Activated CD8-positive, alpha-beta T cell treated with anti-CD3 and anti-CD28 coated beads, Interleukin-2, amount 10 ng/mL, durations not matched to agents 7 days and 5 days (primary cell): ENCODE measurements around the gene POU6F2. TPM values are rescaled to one million over a fixed set of nuclear protein-coding genes. Genes with fewer than 3 reads are reported as not detected.

Source experiments
- ATAC-seq: fragments of 150-1000 bp; cut with Tn5 transposase; one replicate; pipeline ENCODE4 v1.10.0; 2021; ENCODE audit warnings: moderate library complexity
- CTCF ChIA-PET: fragments of 350-600 bp; sonication (Branson Sonifier 250); formaldehyde crosslinking; loops from one replicate; lab custom pipeline; 2021; ENCODE audit warnings: antibody characterized with exemption; lab: Charles Lee
- POLR2A ChIA-PET: fragments of 350-600 bp; sonication (Branson Sonifier 250); formaldehyde crosslinking; loops from one replicate; lab custom pipeline; 2021; ENCODE audit warnings: antibody characterized with exemption; lab: Charles Lee
- DNase-seq: peaks from one replicate; pipeline ENCODE4 v3.0.0-alpha.2; 2020
- H3K27ac Mint-ChIP-seq: one replicate; pipeline ENCODE4 v1.8.0; 2021; ENCODE audit warnings: mild to moderate bottlenecking, mixed read lengths
- H3K27me3 Mint-ChIP-seq: one replicate; pipeline ENCODE4 v1.8.0; 2021; ENCODE audit warnings: low read depth, mixed read lengths
- H3K36me3 Mint-ChIP-seq: one replicate; pipeline ENCODE4 v1.8.0; 2021; ENCODE audit warnings: low read depth, mixed read lengths
- H3K4me1 Mint-ChIP-seq: one replicate; pipeline ENCODE4 v1.8.0; 2021; ENCODE audit warnings: low read depth, mixed read lengths
- H3K4me3 Mint-ChIP-seq: one replicate; pipeline ENCODE4 v1.8.0; 2021; ENCODE audit warnings: mild to moderate bottlenecking, mixed read lengths
- H3K9me3 Mint-ChIP-seq: one replicate; pipeline ENCODE4 v1.8.0; 2022; ENCODE audit warnings: mixed read lengths; ENCODE audit not compliant: insufficient read depth
- total RNA-seq, 2 experiments: library from RNA; stranded (reverse); gene quantifications; one replicate each; pipeline ENCODE4 v1.2.3, GENCODE V29; 2021

Gene POU6F2
- total RNA-seq, 2 experiments from 2014 or later = not detected

DNA sequence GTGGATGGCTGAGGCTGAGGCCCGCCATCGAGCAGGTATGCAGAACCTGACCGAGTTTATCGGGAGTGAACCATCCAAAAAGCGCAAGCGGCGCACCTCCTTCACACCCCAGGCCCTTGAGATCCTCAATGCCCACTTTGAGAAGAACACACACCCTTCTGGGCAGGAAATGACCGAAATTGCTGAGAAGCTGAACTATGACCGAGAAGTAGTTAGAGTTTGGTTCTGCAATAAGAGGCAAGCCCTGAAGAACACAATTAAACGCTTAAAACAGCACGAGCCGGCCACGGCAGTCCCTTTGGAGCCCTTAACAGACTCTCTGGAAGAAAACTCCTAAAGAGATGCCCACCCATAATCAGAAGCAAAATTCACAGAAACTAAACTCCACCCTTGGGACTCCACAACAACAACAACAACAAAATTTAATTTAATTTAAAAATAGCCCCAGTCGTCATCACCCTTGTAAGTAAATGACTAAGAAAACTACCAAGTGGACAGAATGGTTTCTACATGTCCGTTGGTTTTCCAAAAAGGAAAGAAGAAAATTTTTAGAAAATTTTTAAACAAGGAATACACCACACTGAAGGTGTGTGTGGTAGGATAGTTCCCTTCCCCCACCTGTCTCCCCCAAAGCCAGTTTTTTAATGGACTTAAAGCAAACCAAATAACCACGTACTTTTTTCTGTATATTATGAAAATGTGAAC is 486.8 kb downstream of the POU6F2 start:
- DNase-seq (no peak), ATAC-seq (no peak)
- H3K4me3 Mint-ChIP-seq = no peak overlapping the region
- no peaks in the 10 kb centered on the region for H3K9me3 Mint-ChIP-seq
- peaks cover 7% of the 10 kb centered on the region for H3K4me1 Mint-ChIP-seq
- H3K27ac Mint-ChIP-seq = no peak overlapping the region
- no peaks in the 10 kb centered on the region for H3K36me3 Mint-ChIP-seq
- POLR2A ChIA-PET = no interaction called here
- H3K27me3 Mint-ChIP-seq = peaks cover 22% of the 10 kb centered on the region
- CTCF ChIA-PET = interaction anchor here (3.1 to 5.3 kb wide), 2 partner anchors 10 to 11 kb away, joined by 17 to 25 read pairs; no protein-coding TSS in a partner anchor

DNA sequence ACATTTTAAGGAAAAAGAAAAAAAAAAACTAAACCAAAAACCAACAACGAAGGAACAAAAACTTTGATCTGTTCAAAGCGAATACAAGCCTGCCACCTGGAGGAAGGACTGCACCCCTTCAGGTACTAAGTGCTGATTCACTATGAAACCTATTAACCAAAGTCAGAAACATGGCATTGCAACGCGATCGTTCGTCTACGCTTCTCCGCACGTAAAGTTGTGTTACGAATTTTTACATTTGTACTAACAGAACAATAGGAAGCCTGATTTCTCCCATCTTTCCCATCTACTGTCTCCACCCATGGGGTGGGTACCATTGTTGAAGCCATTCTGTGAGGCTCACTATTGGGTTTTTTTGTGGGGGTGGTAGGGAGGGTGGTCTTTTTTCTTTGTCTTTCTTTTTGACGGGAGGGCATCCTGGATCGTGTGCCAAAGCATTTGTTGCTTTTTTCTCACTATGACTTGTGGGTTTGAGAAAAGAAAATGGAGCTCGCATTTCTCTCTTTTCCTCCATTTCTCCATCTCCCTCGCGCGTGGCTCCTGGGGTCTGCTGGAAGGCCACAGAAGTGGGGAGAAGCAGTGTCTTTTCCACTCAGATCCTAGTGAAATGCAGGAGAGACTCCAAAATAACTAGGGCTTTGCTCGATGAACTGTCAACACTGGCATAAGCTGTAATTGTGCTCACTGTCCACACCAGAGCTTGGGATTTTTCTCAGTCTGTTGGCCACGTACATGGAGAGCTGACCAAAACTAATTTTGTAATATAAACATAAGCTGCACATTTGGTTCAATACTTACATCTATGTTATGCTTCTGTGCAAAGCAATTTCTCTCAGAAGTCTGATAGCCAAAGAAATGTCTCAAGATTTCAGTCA is 487.6 kb downstream of the POU6F2 start:
- peak; percentile 73 for ATAC-seq
- ChIA-PET POLR2A (no interaction called here), CTCF (interaction anchor here (0.7 to 5.3 kb wide), 4 partner anchors 9 to 109 kb away, joined by 3 to 25 read pairs (median 4); no protein-coding TSS in a partner anchor)
- H3K9me3 Mint-ChIP-seq = no peaks in the 10 kb centered on the region
- peak; percentile 55 for DNase-seq
- H3K36me3 Mint-ChIP-seq = no peaks in the 10 kb centered on the region
- peaks cover 24% of the 10 kb centered on the region for H3K27me3 Mint-ChIP-seq
- no peak overlapping the region for H3K27ac Mint-ChIP-seq
- peaks cover 7% of the 10 kb centered on the region for H3K4me1 Mint-ChIP-seq
- no peak overlapping the region for H3K4me3 Mint-ChIP-seq

DNA sequence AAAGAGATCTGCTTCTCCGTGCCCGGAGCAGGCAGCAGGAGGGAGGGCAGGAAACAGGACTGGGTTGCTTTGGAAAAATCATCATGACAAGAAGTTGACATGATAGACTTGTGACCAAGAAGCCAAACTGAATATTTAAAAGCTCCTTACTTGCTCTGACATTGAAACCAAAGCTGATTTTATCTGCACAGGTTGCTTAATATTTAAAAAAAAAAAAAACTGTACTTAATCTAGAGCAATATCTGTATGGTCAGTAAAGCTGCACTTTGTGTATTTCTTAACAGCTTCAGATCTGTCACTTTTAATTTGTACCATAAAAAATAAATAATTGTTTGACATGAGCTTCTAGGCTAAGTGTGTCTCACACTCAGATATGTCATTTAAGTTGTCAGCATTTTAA is 490.6 kb downstream of the POU6F2 start:
- ChIA-PET CTCF (interaction anchor here (0.6 to 5.3 kb wide), 3 partner anchors 15 to 722 kb away, joined by 3 to 25 read pairs (median 3); no protein-coding TSS in a partner anchor), POLR2A (no interaction called here)
- H3K27ac Mint-ChIP-seq = no peak overlapping the region
- ATAC-seq = no peak
- H3K36me3 Mint-ChIP-seq = no peaks in the 10 kb centered on the region
- peaks cover 7% of the 10 kb centered on the region for H3K4me1 Mint-ChIP-seq
- no peak overlapping the region for H3K4me3 Mint-ChIP-seq
- no peak for DNase-seq
- H3K9me3 Mint-ChIP-seq = no peaks in the 10 kb centered on the region
- peaks cover 27% of the 10 kb centered on the region for H3K27me3 Mint-ChIP-seq

DNA sequence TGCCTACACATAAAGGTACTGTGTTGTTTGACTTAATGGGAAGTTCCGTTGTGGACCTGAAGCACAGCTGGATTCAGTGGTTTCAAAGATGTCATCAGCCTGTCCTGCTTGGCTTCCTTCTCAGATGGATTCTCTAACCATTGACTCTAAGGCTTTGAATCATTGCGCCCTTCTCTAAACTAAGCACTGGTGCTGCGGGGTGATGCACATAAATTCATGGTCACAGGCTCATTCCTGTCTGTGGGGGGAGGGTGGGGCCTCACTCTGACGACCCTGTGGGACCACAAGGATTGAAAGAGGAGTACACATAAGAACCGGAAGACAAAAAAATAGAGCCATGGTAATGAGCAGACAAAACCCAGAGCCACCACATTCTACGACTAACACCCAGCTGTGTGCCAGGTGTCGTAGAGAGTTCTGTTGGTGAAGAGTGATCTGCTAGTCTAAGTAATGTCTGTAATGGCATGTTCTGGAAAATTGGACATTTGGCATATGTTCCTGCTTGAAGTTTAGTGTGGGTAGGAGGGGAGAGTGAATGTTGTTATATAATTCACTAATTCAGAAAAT is 491.2 kb downstream of the POU6F2 start:
- H3K27me3 Mint-ChIP-seq = peaks cover 25% of the 10 kb centered on the region
- H3K36me3 Mint-ChIP-seq = no peaks in the 10 kb centered on the region
- H3K4me1 Mint-ChIP-seq = peaks cover 7% of the 10 kb centered on the region
- ATAC-seq = no peak
- no peaks in the 10 kb centered on the region for H3K9me3 Mint-ChIP-seq
- no peak overlapping the region for H3K27ac Mint-ChIP-seq
- POLR2A ChIA-PET = no interaction called here
- CTCF ChIA-PET = interaction anchor here (0.6 to 5.3 kb wide), 3 partner anchors 15 to 723 kb away, joined by 3 to 25 read pairs (median 3); no protein-coding TSS in a partner anchor
- no peak overlapping the region for H3K4me3 Mint-ChIP-seq
- DNase-seq = no peak

DNA sequence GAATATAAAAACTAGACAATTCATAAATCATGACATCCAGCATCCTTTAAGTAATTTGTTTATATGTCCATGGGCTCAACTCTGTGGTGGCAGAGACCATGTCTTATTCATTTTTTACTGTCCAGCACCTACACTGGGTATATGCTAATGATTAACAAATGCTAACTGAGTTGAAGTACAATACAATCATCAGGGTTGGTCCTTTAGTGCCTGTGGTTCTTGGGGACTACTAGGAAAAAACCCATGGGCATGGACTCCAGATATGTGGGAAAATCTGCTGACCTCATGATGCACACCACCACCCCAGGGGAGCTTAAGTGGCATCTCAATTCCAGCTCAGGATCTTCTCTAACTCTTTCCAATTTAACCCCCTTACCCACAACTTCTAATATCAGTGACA is 503.2 kb downstream of the POU6F2 start:
- ChIA-PET CTCF (no interaction called here), POLR2A (no interaction called here)
- DNase-seq (no peak), ATAC-seq (no peak)
- Mint-ChIP-seq H3K27ac (no peak overlapping the region), H3K9me3 (no peaks in the 10 kb centered on the region), H3K4me3 (no peak overlapping the region), H3K36me3 (no peaks in the 10 kb centered on the region), H3K4me1 (no peaks in the 10 kb centered on the region), H3K27me3 (peaks cover 26% of the 10 kb centered on the region)

DNA sequence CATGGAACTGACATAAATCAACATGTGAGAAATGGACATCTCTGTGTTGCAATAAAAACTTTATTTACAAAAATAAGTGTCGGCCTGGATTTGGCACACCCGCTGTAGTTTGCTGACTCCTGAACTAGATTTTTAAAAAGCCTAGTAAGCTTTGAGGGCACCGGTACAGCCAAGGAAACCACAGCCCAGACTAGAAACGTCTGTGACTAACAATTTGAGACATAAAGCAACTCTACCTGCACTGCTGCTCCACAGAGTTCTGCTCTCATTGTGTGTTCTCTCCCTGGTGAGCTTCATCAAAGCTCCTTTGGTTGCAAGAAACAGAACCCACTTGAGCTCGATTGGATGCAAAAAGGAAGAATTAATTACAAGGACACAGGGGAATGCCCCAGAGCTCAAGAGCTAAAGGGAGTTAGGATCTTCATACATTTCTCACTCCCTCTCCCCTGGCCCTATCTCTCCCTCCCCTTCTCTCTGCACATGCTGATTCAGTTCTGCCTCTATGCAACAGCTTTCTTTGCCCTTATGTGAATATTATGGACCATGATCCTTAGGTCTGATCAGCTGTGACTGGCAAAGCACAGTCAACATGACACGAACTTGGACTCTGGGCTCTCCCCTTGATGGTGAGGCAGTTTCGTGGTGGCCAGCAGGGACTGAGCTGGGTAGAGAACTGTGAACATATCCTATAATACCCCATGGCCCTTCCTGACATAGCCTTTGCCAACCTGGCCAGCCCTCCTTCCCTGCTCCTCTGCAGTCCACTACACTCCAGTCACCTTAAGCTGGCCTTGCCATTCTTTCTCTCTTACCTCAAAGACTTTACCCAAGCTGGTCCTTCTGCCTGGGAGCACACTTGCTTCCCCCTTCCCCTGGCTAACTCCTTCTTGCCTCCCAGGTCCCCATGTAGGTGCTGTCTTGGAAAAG is 511.0 kb downstream of the POU6F2 start:
- no peaks in the 10 kb centered on the region for H3K9me3 Mint-ChIP-seq
- peaks cover 43% of the 10 kb centered on the region for H3K27me3 Mint-ChIP-seq
- ATAC-seq (no peak), DNase-seq (no peak)
- CTCF ChIA-PET = no interaction called here
- H3K27ac Mint-ChIP-seq = no peak overlapping the region
- H3K36me3 Mint-ChIP-seq = no peaks in the 10 kb centered on the region
- POLR2A ChIA-PET = no interaction called here
- no peaks in the 10 kb centered on the region for H3K4me1 Mint-ChIP-seq
- no peak overlapping the region for H3K4me3 Mint-ChIP-seq

DNA sequence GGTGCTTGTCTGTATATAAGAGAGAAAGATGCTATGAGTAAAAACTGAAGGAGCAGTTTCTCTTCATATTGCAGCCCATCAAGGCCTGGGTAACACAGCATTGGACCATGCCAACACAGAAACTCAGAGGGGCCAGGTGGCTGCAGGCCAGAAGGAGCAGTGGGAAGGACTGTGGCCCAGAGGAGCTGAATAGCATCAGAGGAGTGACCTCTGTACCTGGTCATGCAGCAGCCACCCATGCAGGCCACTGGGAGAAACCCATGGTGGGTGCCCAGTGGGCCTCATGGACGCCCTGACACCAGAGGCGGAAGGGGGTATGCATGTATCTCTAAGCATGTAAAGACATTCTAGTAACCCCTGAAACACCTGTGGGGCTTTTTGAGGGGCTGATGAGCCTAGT is 512.6 kb downstream of the POU6F2 start:
- H3K9me3 Mint-ChIP-seq = no peaks in the 10 kb centered on the region
- DNase-seq (no peak), ATAC-seq (no peak)
- no peak overlapping the region for H3K4me3 Mint-ChIP-seq
- no peak overlapping the region for H3K27ac Mint-ChIP-seq
- H3K27me3 Mint-ChIP-seq = peaks cover 45% of the 10 kb centered on the region
- no peaks in the 10 kb centered on the region for H3K4me1 Mint-ChIP-seq
- no peaks in the 10 kb centered on the region for H3K36me3 Mint-ChIP-seq
- ChIA-PET CTCF (no interaction called here), POLR2A (no interaction called here)

DNA sequence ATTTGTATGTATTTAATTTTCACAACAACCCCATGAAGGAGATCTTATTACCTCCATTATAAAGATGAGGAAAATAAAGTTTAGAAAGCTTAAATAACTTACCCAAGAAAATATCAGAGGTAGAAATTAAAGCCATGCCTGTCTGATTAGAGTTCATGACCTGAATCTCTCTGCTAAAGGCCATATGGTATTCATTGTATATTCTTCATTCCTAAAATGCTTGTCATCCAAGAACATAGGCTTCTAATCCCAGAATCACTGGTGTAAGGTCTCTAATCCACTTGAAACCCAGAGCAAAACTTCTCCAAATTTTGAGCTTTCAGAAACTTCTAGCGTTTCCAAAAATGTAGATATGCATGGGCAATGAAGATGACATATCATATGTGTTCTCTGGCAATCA is 516.2 kb downstream of the POU6F2 start:
- Mint-ChIP-seq H3K9me3 (no peaks in the 10 kb centered on the region), H3K27me3 (peaks cover 30% of the 10 kb centered on the region), H3K4me1 (no peaks in the 10 kb centered on the region), H3K4me3 (no peak overlapping the region), H3K27ac (no peak overlapping the region), H3K36me3 (no peaks in the 10 kb centered on the region)
- POLR2A ChIA-PET = no interaction called here
- CTCF ChIA-PET = interaction anchor here (1.3 to 2.0 kb wide), 2 partner anchors 26 to 40 kb away, joined by 3 to 6 read pairs; no protein-coding TSS in a partner anchor
- no peak for DNase-seq
- ATAC-seq = no peak

DNA sequence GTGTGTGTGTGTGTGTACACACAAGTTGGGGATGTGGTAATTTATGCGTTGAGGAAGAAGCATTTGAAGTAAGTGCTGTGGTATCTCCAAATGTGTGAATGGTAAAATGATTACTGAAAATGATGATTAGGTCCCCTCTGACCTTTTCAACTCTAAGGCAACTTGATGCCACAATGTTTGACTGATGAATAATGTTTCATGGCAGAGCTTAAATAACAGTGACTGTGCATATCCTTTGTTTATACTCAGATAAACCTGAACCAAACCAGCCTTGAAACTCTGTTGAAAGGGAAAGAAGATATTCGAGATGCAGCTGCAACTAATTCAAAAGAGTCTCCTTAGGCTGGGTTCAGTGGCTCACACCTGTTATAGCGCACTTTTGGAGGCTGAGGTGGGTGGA is 523.6 kb downstream of the POU6F2 start:
- POLR2A ChIA-PET = no interaction called here
- H3K27me3 Mint-ChIP-seq = peaks cover 14% of the 10 kb centered on the region
- no peak overlapping the region for H3K4me3 Mint-ChIP-seq
- CTCF ChIA-PET = no interaction called here
- H3K36me3 Mint-ChIP-seq = no peaks in the 10 kb centered on the region
- H3K4me1 Mint-ChIP-seq = peaks cover 2% of the 10 kb centered on the region
- no peaks in the 10 kb centered on the region for H3K9me3 Mint-ChIP-seq
- ATAC-seq (no peak), DNase-seq (no peak)
- no peak overlapping the region for H3K27ac Mint-ChIP-seq

DNA sequence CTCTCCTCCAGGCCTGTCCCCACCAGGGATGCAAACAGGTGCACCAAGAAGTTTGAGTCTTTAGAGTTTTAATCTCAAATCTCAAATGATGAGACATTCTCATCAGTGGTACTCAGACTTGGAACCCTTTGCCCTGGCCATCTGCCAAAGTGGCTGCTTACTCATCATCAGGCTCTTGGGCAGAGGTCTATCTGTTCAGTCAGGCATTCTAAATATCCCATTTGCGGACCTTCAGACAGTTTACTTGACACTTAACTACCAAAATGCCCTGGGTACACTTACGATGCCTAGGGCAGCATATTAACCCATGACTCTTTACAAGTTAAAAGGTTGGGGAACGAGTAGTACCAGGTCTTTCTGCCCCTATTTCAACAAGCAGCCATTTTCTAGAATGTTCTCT is 527.3 kb downstream of the POU6F2 start:
- CTCF ChIA-PET = no interaction called here
- peaks cover 2% of the 10 kb centered on the region for H3K36me3 Mint-ChIP-seq

More for the DNA sequence above, 527.3 kb downstream of the POU6F2 start:
- no peak overlapping the region for H3K4me3 Mint-ChIP-seq
- POLR2A ChIA-PET = no interaction called here
- H3K4me1 Mint-ChIP-seq = peaks cover 28% of the 10 kb centered on the region
- H3K27me3 Mint-ChIP-seq = peaks cover 8% of the 10 kb centered on the region
- no peaks in the 10 kb centered on the region for H3K9me3 Mint-ChIP-seq
- no peak overlapping the region for H3K27ac Mint-ChIP-seq
- ATAC-seq (no peak), DNase-seq (no peak)
